K562 (cell line): ENCODE results near the gene VAC14. TPM values are rescaled to one million over a fixed set of nuclear protein-coding genes. Genes with fewer than 3 reads are reported as not detected.
A peak's percentile ranks its signal among the peaks of the same experiment; 100 is the strongest.

Source experiments
- ARID3A ChIP-seq: IDR thresholded peaks from 2 replicates; pipeline ENCODE4 v1.6.1; 2012; ENCODE audit warnings: low read depth, low read length, improper control_type of control experiment, borderline replicate concordance
- BACH1 ChIP-seq: fragments of 200-800 bp; sonication (Bioruptor generic); IDR thresholded peaks from 2 replicates; pipeline ENCODE4 v1.6.1; 2016; ENCODE audit warnings: missing genetic modification characterization, missing compliant biosample characterization
- DMBX1 ChIP-seq: fragments of 250-450 bp; sonication (Bioruptor Pico); IDR thresholded peaks from 2 replicates; pipeline ENCODE4 v1.8.0; 2022; ENCODE audit warnings: inconsistent platforms, mild to moderate bottlenecking, moderate library complexity, borderline replicate concordance
- HCFC1 ChIP-seq: IDR thresholded peaks from 2 replicates; pipeline ENCODE4 v1.6.1; 2012; ENCODE audit warnings: low read depth, low read length, improper control_type of control experiment
- HOMEZ ChIP-seq: fragments of 250-450 bp; sonication (Bioruptor Pico); IDR thresholded peaks from 2 replicates; pipeline ENCODE4 v1.4.0; 2020; ENCODE audit warnings: mild to moderate bottlenecking, moderate library complexity
- L3MBTL2 ChIP-seq: fragments of 450-650 bp; IDR thresholded peaks from 2 replicates; pipeline ENCODE4 v1.6.1; 2016; ENCODE audit warnings: mild to moderate bottlenecking, moderate library complexity
- MTA3 ChIP-seq: fragments of 450-650 bp; formaldehyde crosslinking; IDR thresholded peaks from 2 replicates; pipeline ENCODE4 v1.6.1; 2017; ENCODE audit warnings: mild to moderate bottlenecking, borderline replicate concordance
- NFE2L1 ChIP-seq: fragments of 450-650 bp; IDR thresholded peaks from 2 replicates; pipeline ENCODE4 v1.6.1; 2016; ENCODE audit warnings: missing genetic modification characterization, low read depth, mild to moderate bottlenecking, missing compliant biosample characterization, moderate library complexity, borderline replicate concordance
- NR1H2 ChIP-seq: sonication (generic); formaldehyde crosslinking; IDR thresholded peaks from 2 replicates; pipeline ENCODE4 v1.4.0; 2020; ENCODE audit warnings: mild to moderate bottlenecking, missing genetic modification reagents
- RAD51 ChIP-seq: fragments of 450-650 bp; IDR thresholded peaks from 2 replicates; pipeline ENCODE4 v1.7.1; 2016; ENCODE audit warnings: low read depth, mild to moderate bottlenecking, borderline replicate concordance
- RCOR1 ChIP-seq, 2 experiments: IDR thresholded peaks; 2 replicates each; pipeline ENCODE4 v1.6.1; 2012; ENCODE audit warnings: low read depth in 2 of 2, low read length in 2 of 2, borderline replicate concordance in 1 of 2, improper control_type of control experiment in 1 of 2
- RFX5 ChIP-seq: IDR thresholded peaks from 2 replicates; pipeline ENCODE4 v1.6.1; 2011; ENCODE audit warnings: low read depth, mild to moderate bottlenecking, improper control_type of control experiment, low read length
- ZMIZ1 ChIP-seq, 2 experiments: fragments of 150-350 bp in 1 of 2; IDR thresholded peaks; 2 replicates each; pipeline ENCODE4 v1.6.1; 2012 to 2016; ENCODE audit warnings: low read depth in 2 of 2, low read length in 2 of 2, mild to moderate bottlenecking in 1 of 2, moderate library complexity in 1 of 2
- ZNF124 ChIP-seq: sonication (generic); formaldehyde crosslinking; IDR thresholded peaks from 2 replicates; pipeline ENCODE4 v1.8.1; 2022; ENCODE audit warnings: missing genetic modification reagents
- ZNF224 ChIP-seq: sonication (generic); formaldehyde crosslinking; IDR thresholded peaks from 2 replicates; pipeline ENCODE4 v1.8.0; 2022; ENCODE audit warnings: mild to moderate bottlenecking, missing genetic modification reagents
- ZNF512 ChIP-seq: IDR thresholded peaks from 2 replicates; pipeline ENCODE4 v1.6.1; 2016; ENCODE audit warnings: missing genetic modification characterization, missing compliant biosample characterization
- ZNF707 ChIP-seq: fragments of 250-450 bp; sonication (Bioruptor Pico); conservative IDR thresholded peaks from 2 replicates; pipeline ENCODE4 v1.8.0; 2022; ENCODE audit warnings: inconsistent platforms, mild to moderate bottlenecking, moderate library complexity
- ZSCAN32 ChIP-seq: fragments of 450-650 bp; formaldehyde crosslinking; IDR thresholded peaks from 2 replicates; pipeline ENCODE4 v1.4.0; 2020; ENCODE audit warnings: mild to moderate bottlenecking, moderate library complexity
- polyA plus RNA-seq, 8 experiments: library from polyadenylated mRNA; depleted of rRNA in 4 of 8; stranded (reverse) in 5 of 8; unstranded in 3 of 8; fragments of >200 nt; fragmentation: Nextera tagmentation in 2 of 8; fragmentation: Illumina TruSeq in 1 of 8; extraction: Ambion mirVana in 2 of 8; extraction: Trizol in 1 of 8; gene quantifications; 2 replicates each; pipeline versions ENCODE4 v1.2.1 to v1.2.3, GENCODE V29; 2011 to 2014; ENCODE audit warnings: inconsistent platforms in 1 of 8, missing spikeins in 1 of 8
- total RNA-seq, 7 experiments: library from RNA; depleted of rRNA in 6 of 7; stranded (reverse); fragments of >200 nt in 6 of 7; fragmentation: Illumina TruSeq in 2 of 7; extraction: Trizol in 2 of 7; gene quantifications; 2 replicates each; pipeline versions ENCODE4 v1.2.1 to v1.2.3, GENCODE V29; 2011 to 2021; ENCODE audit warnings: low replicate concordance in 1 of 7

The VAC14 gene
- total and polyA plus RNA-seq, 9 of the 15 experiments (the other 6 are each of a cell fraction or from before 2014, with no cell fraction given) = 1.3 to 41.6 (median 26.6) TPM

GRCh38 chr16:70770626-70771552 is 30.1 kb downstream of the VAC14 start (continued):
- TF ChIP-seq HCFC1 (no peak), ARID3A (no peak), ZNF707 (CRISPR knock-in tag) (no peak), NFE2L1 (no peak), RFX5 (no peak), DMBX1 (CRISPR knock-in tag) (no peak), RCOR1 (IDR thresholded peaks at IDR 0.05; ENCODE audit: borderline replicate concordance in 1 of 2, low read depth in 2 of 2, low read length in 2 of 2) (peak in 1 of 2 experiments; percentile 65; a peak in 2 of 4 replicates), HOMEZ (no peak), ZNF124 (CRISPR knock-in tag) (no peak), ZNF512 (tag) (no peak), BACH1 (no peak), ZNF224 (CRISPR knock-in tag) (no peak), MTA3 (0 out of 2 replicates have a peak, but pooled peaks have one; percentile 28), NR1H2 (CRISPR knock-in tag) (no peak), L3MBTL2 (0 out of 2 replicates have a peak, but pooled peaks have one; percentile 16), ZSCAN32 (CRISPR knock-in tag) (no peak), ZMIZ1 (IDR thresholded peaks at IDR 0.05; ENCODE audit: low read depth in 2 of 2, low read length in 2 of 2) (0 out of 4 replicates have a peak, but pooled peaks of 1 of the 2 experiments have one; percentile 37), RAD51 (no peak)
